Psoas muscle (tissue), 8 donors: ENCODE results near the gene AGPAT3. TPM values are rescaled to one million over a fixed set of nuclear protein-coding genes. Genes with fewer than 3 reads are reported as not detected.

ENCODE experiments used
- ATAC-seq, 4 donors: fragments of 200-7000 bp; cut with Tn5 transposase; one replicate each; pipeline ENCODE4 v1.9.1; 2020; ENCODE audit warnings: moderate library complexity in 3 of 4, mild to moderate bottlenecking in 2 of 4
- DNase-seq, 2 donors: peaks; one replicate each; pipeline ENCODE4 v3.0.0-alpha.2; 2020
- H3K27ac ChIP-seq: fragments of 200-600 bp; one replicate; pipeline ENCODE4 v1.8.0; 2022
- H3K27me3 ChIP-seq, 3 donors: fragments of 200-600 bp in 1 of 3; one replicate each; pipeline versions ENCODE4 v1.6.1 to v1.8.0; 2013 to 2022; ENCODE audit warnings: low read length in 2 of 3, mild to moderate bottlenecking in 2 of 3, moderate library complexity in 1 of 3; ENCODE audit not compliant: insufficient read depth in 3 of 3
- H3K36me3 ChIP-seq, 2 donors: fragments of 200-600 bp in 1 of 2; one replicate each; pipeline versions ENCODE4 v1.6.1 to v1.8.0; 2013 to 2022; ENCODE audit warnings: low read depth in 1 of 2, mild to moderate bottlenecking in 1 of 2, moderate library complexity in 1 of 2; ENCODE audit not compliant: insufficient read depth in 1 of 2
- H3K4me1 ChIP-seq: fragments of 200-600 bp; one replicate; pipeline ENCODE4 v1.8.0; 2022
- H3K4me3 ChIP-seq: fragments of 200-600 bp; one replicate; pipeline ENCODE4 v1.8.0; 2022; ENCODE audit warnings: mild to moderate bottlenecking
- H3K9me3 ChIP-seq: fragments of 200-600 bp; one replicate; pipeline ENCODE4 v1.8.0; 2022
- WGBS, 3 donors: extraction: QIAGEN DNeasy Blood & Tissue Kit; methylation state at CpG; one replicate each; pipeline versions ENCODE4 v1.1.6 to v1.1.7; 2013; 5-methylcytosine and 5-hydroxymethylcytosine counted together
- intact Hi-C, 2 donors: fragments of 100-400 bp; cut with DNase I; formaldehyde crosslinking; loops; one replicate each; pipeline versions ENCODE4 v1.11.0 to v1.14.2; 2022
- polyA plus RNA-seq, 3 donors: library from polyadenylated mRNA; stranded (reverse); fragments of 200-250 nt; gene quantifications; one replicate each; pipeline ENCODE4 v1.2.3, GENCODE V29; 2013
- total RNA-seq, 4 donors: library from RNA; stranded (reverse); fragmentation: NEBNext Ultra II Directional in 2 of 4; extraction: Animal tissue kit (Norgen Biotek cat#: 25700) in 2 of 4; gene quantifications; one replicate each; pipeline versions ENCODE4 v1.2.1 to v1.2.4, GENCODE V29; 2021 to 2023
- TF ChIP-seq, protein P1 (sequence below): fragments of 200-600 bp; IDR thresholded peaks from one replicate; pipeline ENCODE4 v1.8.0; 2022; ENCODE audit warnings: antibody characterized with exemption
- donor health status: healthy with polysubstance abuse.
- donor health status: DM: no; HTN: no; CAD: no; lungs with moderate emphysema.
- donor health status: Bipolar disorder and iron deficiency.
- donor health status: healthy.
- donor health status: DM: yes; HTN: yes; CAD: no.
- donor health status: DM: no; HTN: no; CAD: no.
- donor health status: DM: no; HTN: no; CAD: no.
- donor health status: DM: yes; HTN: yes; CAD: no.

Gene AGPAT3
- total and polyA plus RNA-seq, 7 donors, result 28.4 to 117 (median 50.7) TPM

DNA sequence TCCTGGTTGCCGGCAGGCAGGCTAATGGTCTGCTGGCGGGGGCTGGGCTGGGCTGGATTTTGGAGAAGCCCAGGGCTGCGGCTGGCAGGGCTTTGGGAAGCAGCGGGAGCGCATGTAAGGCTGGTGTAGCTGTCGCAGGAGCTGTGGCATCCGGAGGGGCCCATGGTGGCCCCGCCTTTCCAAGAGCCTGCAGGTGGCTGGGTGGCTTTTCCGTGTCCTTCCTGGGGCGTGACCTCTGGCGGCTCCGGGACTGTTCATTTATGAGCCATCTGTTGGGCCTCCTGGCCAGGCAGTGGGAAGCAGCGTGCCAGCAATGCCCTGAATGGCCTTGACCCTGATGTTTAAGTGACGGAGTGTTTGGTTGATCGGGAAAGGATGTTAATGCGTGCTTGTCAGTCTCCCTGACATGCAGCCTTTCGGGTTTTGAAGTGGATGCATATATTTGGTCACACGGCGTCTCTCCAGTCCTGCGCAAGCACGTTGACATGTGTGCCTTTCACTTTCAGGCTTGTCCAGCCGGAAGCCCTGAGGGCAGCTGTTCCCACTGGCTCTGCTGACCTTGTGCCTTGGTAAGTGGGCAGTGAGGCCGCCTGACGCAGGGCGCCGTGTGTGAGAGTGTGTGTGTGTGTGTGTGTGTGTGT lies 38.5 kb downstream of the AGPAT3 start:
- Histone ChIP-seq H3K27me3 (no peaks in the 10 kb centered on the region), H3K27ac (peak overlapping the region; percentile 89), H3K36me3 (no peaks in the 10 kb centered on the region), H3K4me1 (peaks cover 26% of the 10 kb centered on the region), H3K4me3 (peak overlapping the region; percentile 17), H3K9me3 (no peaks in the 10 kb centered on the region)
- intact Hi-C loops, result loop anchor here in 1 of 2 donors (5.0 kb wide), 1 partner anchor 36 kb away; the partner anchor contains the start of gene AGPAT3
- DNase-seq (peak; percentile 66 to 84), ATAC-seq (peak; percentile 86 to 89 (median 86))
- TF ChIP-seq, protein P1, sequence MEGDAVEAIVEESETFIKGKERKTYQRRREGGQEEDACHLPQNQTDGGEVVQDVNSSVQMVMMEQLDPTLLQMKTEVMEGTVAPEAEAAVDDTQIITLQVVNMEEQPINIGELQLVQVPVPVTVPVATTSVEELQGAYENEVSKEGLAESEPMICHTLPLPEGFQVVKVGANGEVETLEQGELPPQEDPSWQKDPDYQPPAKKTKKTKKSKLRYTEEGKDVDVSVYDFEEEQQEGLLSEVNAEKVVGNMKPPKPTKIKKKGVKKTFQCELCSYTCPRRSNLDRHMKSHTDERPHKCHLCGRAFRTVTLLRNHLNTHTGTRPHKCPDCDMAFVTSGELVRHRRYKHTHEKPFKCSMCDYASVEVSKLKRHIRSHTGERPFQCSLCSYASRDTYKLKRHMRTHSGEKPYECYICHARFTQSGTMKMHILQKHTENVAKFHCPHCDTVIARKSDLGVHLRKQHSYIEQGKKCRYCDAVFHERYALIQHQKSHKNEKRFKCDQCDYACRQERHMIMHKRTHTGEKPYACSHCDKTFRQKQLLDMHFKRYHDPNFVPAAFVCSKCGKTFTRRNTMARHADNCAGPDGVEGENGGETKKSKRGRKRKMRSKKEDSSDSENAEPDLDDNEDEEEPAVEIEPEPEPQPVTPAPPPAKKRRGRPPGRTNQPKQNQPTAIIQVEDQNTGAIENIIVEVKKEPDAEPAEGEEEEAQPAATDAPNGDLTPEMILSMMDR, result no peak
- WGBS, 3 donors, result 17 to 20% (median 17%) methylated on average over 22 to 26 of the region's 26 CpGs

DNA sequence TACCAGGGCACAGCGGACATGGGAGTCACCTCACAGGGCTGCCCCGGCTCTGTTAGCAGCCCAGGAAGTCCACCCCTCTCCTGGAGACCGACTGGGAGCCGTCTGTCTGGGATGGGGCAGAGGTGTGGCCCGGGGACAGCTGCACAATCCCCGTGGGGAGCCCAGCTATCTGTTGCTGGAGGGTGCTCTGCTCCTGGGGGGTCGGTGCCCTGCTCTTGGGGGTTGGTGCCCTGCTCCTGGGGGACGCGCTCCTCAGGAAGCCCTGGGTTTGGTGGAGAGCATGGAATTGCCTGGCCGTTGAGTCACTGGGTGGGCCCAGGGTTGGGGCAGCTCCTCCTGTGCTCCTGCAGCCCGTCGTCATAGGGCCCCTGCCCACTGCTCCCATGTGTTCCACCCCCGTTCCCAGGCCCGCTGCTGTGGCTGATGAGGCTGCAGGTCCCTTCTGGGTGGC lies 39.3 kb downstream of the AGPAT3 start:
- Histone ChIP-seq H3K27ac (peak overlapping the region; percentile 89), H3K27me3 (no peaks in the 10 kb centered on the region), H3K4me3 (peak overlapping the region; percentile 2), H3K4me1 (peaks cover 26% of the 10 kb centered on the region), H3K36me3 (no peaks in the 10 kb centered on the region), H3K9me3 (no peaks in the 10 kb centered on the region)
- DNase-seq, result no peak
- intact Hi-C loops, result loop anchor here in 1 of 2 donors (5.0 kb wide), 1 partner anchor 37 kb away; the partner anchor contains the start of gene AGPAT3
- ATAC-seq, result peak in 3 of 4 donors; percentile 10 to 18 (median 11)
- 73 to 81% (median 75%) methylated on average over 14 of the region's 14 CpGs for WGBS, 3 donors
- TF ChIP-seq, protein P1, result no peak

DNA sequence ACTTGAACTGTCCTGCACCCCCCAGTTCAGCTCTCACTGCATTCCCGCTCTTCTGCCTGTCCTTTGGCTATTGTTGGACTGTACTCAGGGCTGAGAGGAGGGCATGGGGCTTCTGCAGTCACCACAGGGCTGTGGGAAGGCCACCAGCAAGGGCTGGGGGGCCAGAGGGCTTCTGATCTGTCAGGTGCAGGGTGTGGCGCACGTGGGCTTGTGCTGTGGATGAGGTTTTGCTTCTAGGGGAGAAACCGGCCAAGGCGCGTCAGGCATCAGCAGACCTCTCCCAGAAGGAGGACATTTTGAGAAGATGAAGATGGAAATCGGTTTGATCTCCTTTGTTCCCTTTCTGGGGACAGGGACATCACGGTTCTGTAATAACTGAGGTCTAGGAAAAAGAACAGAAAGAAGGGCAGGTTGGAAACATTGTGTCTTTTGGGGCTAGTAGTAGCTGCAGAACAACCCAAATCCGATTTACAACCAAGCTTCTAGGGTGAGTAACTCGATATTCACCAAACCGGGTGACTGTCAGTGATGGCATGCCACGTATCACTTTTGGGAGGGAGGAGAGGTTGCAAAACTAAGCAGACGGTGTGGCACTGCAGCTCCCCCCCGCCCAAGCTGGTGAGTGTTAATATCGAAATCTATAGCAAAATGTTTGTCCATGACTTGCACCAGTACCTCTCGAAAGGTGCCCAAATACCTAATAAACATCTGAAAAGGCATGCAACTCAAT lies 40.9 kb downstream of the AGPAT3 start:
- intact Hi-C loops, result loop anchor here in 1 of 2 donors (5.0 kb wide), 1 partner anchor 39 kb away; the partner anchor contains the start of gene AGPAT3
- no peaks in the 10 kb centered on the region for H3K9me3 ChIP-seq
- no peaks in the 10 kb centered on the region for H3K27me3 ChIP-seq
- no peak overlapping the region for H3K4me3 ChIP-seq
- H3K27ac ChIP-seq, result peak overlapping the region; percentile 89
- H3K36me3 ChIP-seq, result no peaks in the 10 kb centered on the region
- H3K4me1 ChIP-seq, result peaks cover 27% of the 10 kb centered on the region
- 71 to 79% (median 72%) methylated on average over 16 of the region's 16 CpGs for WGBS, 3 donors
- DNase-seq, result no peak
- ATAC-seq, result peak in 3 of 4 donors; percentile 32 to 51 (median 43)
- TF ChIP-seq, protein P1, result no peak

DNA sequence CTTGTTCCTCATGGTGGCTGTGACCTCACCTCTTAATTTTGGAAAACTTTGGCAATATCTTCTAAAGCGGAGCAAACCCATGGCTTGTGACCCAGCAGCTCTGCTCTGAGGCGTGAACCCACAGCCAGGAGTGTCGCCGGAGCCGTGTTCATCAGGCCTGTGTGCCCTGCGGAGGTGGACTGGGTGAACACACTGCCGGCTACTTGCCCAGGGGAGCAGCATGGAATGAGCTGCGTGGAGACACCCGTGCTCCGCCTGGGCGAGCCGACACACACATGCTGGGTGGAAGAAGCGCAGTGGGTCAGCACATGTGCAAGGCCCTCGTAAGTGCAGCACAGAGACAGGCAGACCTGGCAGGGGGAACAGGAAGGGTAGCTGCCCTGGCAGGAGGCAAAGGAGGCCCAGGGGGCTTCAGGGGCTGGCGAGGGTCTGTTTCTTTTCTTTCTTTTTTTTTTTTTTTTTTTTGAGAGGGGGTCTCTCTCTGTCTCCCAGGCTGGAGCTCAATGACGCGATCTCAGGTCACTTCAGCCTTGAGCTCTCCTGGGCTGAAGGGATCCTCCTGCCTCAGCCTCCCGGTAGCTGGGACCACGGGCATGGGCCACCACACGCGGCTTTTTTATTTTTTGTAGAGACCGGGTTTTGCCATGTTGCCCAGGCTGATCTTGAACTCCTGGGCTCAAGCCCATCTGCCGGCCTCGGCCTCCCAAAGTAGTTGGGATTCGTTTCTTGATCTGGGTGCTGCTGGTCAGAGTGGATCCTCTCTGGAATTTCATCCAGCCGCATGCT lies 41.8 kb downstream of the AGPAT3 start:
- Histone ChIP-seq H3K36me3 (no peaks in the 10 kb centered on the region), H3K4me1 (peaks cover 36% of the 10 kb centered on the region), H3K9me3 (no peaks in the 10 kb centered on the region), H3K27ac (peak overlapping the region; percentile 89), H3K4me3 (no peak overlapping the region), H3K27me3 (no peaks in the 10 kb centered on the region)
- intact Hi-C loops, result loop anchor here in 1 of 2 donors (5.0 kb wide), 1 partner anchor 39 kb away; the partner anchor contains the start of gene AGPAT3
- 93 to 98% (median 95%) methylated on average over 26 of the region's 26 CpGs for WGBS, 3 donors
- ATAC-seq, result no peak
- no peak for DNase-seq
- TF ChIP-seq, protein P1, result no peak
